Neural cell (in vitro differentiated cells): Measurements from ENCODE around the gene AFF3. TPM values are rescaled to one million over a fixed set of nuclear protein-coding genes. Genes with fewer than 3 reads are reported as not detected.

Source experiments
- H2AFZ ChIP-seq: fragments of 200-600, 300-800 bp; sonication (generic), shearing (Covaris generic); 2 replicates; pipeline ENCODE4 v1.6.0; 2014; ENCODE audit warnings: low read depth, mild to moderate bottlenecking, antibody characterized with exemption, low read length, moderate library complexity
- H3F3A ChIP-seq: fragments of 200-600 bp; shearing (Covaris generic); 2 replicates; pipeline ENCODE4 v1.6.1; 2016; ENCODE audit warnings: mild to moderate bottlenecking, moderate library complexity, mixed read lengths, antibody characterized with exemption, low read length; ENCODE audit not compliant: insufficient read depth, poor library complexity, severe bottlenecking
- H3K27ac ChIP-seq: fragments of 200-600, 300-800 bp; sonication (generic), shearing (Covaris generic); 2 replicates; pipeline ENCODE4 v1.5.1; 2014; ENCODE audit warnings: mild to moderate bottlenecking, low read length, moderate library complexity
- H3K27me3 ChIP-seq: fragments of 300-800, 200-600 bp; sonication (generic), shearing (Covaris generic); 2 replicates; pipeline ENCODE4 v1.6.0; 2014; ENCODE audit warnings: mild to moderate bottlenecking, low read depth, low read length, moderate library complexity; ENCODE audit not compliant: insufficient read depth
- H3K36me3 ChIP-seq: fragments of 300-800, 200-600 bp; sonication (generic), shearing (Covaris generic); 2 replicates; pipeline ENCODE4 v1.5.1; 2014; ENCODE audit warnings: mild to moderate bottlenecking, antibody characterized with exemption, low read length, moderate library complexity; ENCODE audit not compliant: insufficient read depth
- H3K4me2 ChIP-seq: fragments of 300-800, 200-600 bp; sonication (generic), shearing (Covaris generic); 2 replicates; pipeline ENCODE4 v1.6.0; 2014; ENCODE audit warnings: mild to moderate bottlenecking, low read length
- H3K4me3 ChIP-seq: fragments of 300-800, 200-600 bp; sonication (generic), shearing (Covaris generic); 2 replicates; pipeline ENCODE4 v1.5.1; 2014; ENCODE audit warnings: mild to moderate bottlenecking, low read length, moderate library complexity
- H3K79me2 ChIP-seq: fragments of 200-600 bp; shearing (Covaris generic); replicated peaks from 2 replicates; pipeline ENCODE4 v1.6.0; 2014; ENCODE audit warnings: mild to moderate bottlenecking, low read length, moderate library complexity; ENCODE audit not compliant: insufficient read depth
- H3K9ac ChIP-seq: fragments of 300-800, 200-600 bp; sonication (generic), shearing (Covaris generic); 2 replicates; pipeline ENCODE4 v1.6.1; 2016; ENCODE audit warnings: mild to moderate bottlenecking, low read length, mixed read lengths
- H3K9me2 ChIP-seq: fragments of 200-600 bp; shearing (Covaris generic); 2 replicates; pipeline ENCODE4 v1.6.1; 2016; ENCODE audit warnings: mild to moderate bottlenecking, low read length, mixed read lengths; ENCODE audit not compliant: insufficient read depth
- H3K9me3 ChIP-seq: fragments of 200-600, 300-800 bp; sonication (generic), shearing (Covaris generic); 2 replicates; pipeline ENCODE4 v1.6.1; 2016; ENCODE audit warnings: mild to moderate bottlenecking, mixed run types, low read length, moderate library complexity, mixed read lengths
- H4K20me1 ChIP-seq: fragments of 200-600 bp; shearing (Covaris generic); 2 replicates; pipeline ENCODE4 v1.6.1; 2016; ENCODE audit warnings: mild to moderate bottlenecking, mixed run types; ENCODE audit not compliant: insufficient read depth
- CTCF ChIP-seq: fragments of 450-650 bp; IDR thresholded peaks from 2 replicates; pipeline ENCODE4 v1.5.1; 2014; ENCODE audit warnings: antibody characterized with exemption, mild to moderate bottlenecking, moderate library complexity; ENCODE audit not compliant: poor library complexity, severe bottlenecking
- EP300 ChIP-seq: fragments of 450-650 bp; conservative IDR thresholded peaks from 2 replicates; pipeline ENCODE4 v1.6.1; 2014; ENCODE audit warnings: antibody characterized with exemption, mild to moderate bottlenecking, moderate library complexity; ENCODE audit not compliant: poor library complexity, severe bottlenecking
- EZH2 ChIP-seq: fragments of 200-600, 300-800 bp; shearing (Covaris generic), sonication (generic); IDR thresholded peaks from 2 replicates; pipeline ENCODE4 v1.6.1; 2014; ENCODE audit warnings: antibody characterized with exemption, low read length, borderline replicate concordance, mild to moderate bottlenecking; ENCODE audit not compliant: insufficient read depth, poor library complexity, severe bottlenecking
- MXI1 ChIP-seq: fragments of 450-650 bp; conservative IDR thresholded peaks from 2 replicates; pipeline ENCODE4 v1.6.1; 2014; ENCODE audit warnings: antibody characterized with exemption, mild to moderate bottlenecking; ENCODE audit not compliant: poor library complexity, severe bottlenecking
- POLR2AphosphoS5 ChIP-seq: IDR thresholded peaks from 2 replicates; pipeline ENCODE4 v1.6.1; 2012
- RAD21 ChIP-seq: fragments of 450-650 bp; conservative IDR thresholded peaks from 2 replicates; pipeline ENCODE4 v1.6.1; 2014; ENCODE audit warnings: antibody characterized with exemption, mild to moderate bottlenecking, moderate library complexity
- REST ChIP-seq: IDR thresholded peaks from 2 replicates; pipeline ENCODE4 v1.6.1; 2012; ENCODE audit warnings: borderline replicate concordance
- SMC3 ChIP-seq: fragments of 450-650 bp; conservative IDR thresholded peaks from 2 replicates; pipeline ENCODE4 v1.6.1; 2014; ENCODE audit warnings: antibody characterized with exemption, mild to moderate bottlenecking, moderate library complexity; ENCODE audit not compliant: poor library complexity
- TAF1 ChIP-seq: IDR thresholded peaks from 2 replicates; pipeline ENCODE4 v1.6.1; 2012; ENCODE audit warnings: low read depth
- polyA plus RNA-seq: library from polyadenylated mRNA; depleted of rRNA; stranded (reverse); fragments of >200 nt; gene quantifications from 2 replicates; pipeline ENCODE4 v1.2.3, GENCODE V29; 2014

AFF3 gene
- polyA plus RNA-seq, 1 donor from 2014 or later = 5.1 TPM

- Histone ChIP-seq H3F3A (no peaks in the 10 kb centered on the region), H3K9me3 (no peaks in the 10 kb centered on the region), H2AFZ (no peak overlapping the region), H3K4me2 (no peak overlapping the region), H3K4me3 (peak overlapping the region; percentile 22), H3K36me3 (no peaks in the 10 kb centered on the region), H3K79me2 (no peaks in the 10 kb centered on the region), H4K20me1 (no peaks in the 10 kb centered on the region), H3K9me2 (no peaks in the 10 kb centered on the region), H3K9ac (no peak overlapping the region), H3K27ac (peak overlapping the region; percentile 49), H3K27me3 (peaks cover 2% of the 10 kb centered on the region)
- TF ChIP-seq POLR2AphosphoS5 = peak; percentile 96
- no peak for TF ChIP-seq MXI1
- TF ChIP-seq EP300 = peak; percentile 88
These were observed 168.1 kb downstream of the AFF3 start for GRCh38 chr2:99974275-99974674.

- Histone ChIP-seq H3F3A (no peaks in the 10 kb centered on the region), H3K9ac (no peak overlapping the region), H3K4me2 (no peak overlapping the region), H3K4me3 (no peak overlapping the region), H3K36me3 (no peaks in the 10 kb centered on the region), H3K9me3 (no peaks in the 10 kb centered on the region), H3K27ac (no peak overlapping the region), H4K20me1 (no peaks in the 10 kb centered on the region), H2AFZ (no peak overlapping the region), H3K79me2 (no peaks in the 10 kb centered on the region), H3K9me2 (no peaks in the 10 kb centered on the region), H3K27me3 (peaks cover 2% of the 10 kb centered on the region)
- TF ChIP-seq EZH2 = no peak
- no peak for TF ChIP-seq MXI1
- TF ChIP-seq POLR2AphosphoS5 = no peak
- no peak for TF ChIP-seq CTCF
- no peak for TF ChIP-seq REST
- no peak for TF ChIP-seq TAF1
- no peak for TF ChIP-seq RAD21
- TF ChIP-seq SMC3 = no peak
These were observed 171.0 kb downstream of the AFF3 start for GRCh38 chr2:99971326-99971900.
